HEK293 (cell line): ENCODE results near the gene SCAF11.

Experiments
- PRDM10 ChIP-seq: fragments of 450-650 bp; formaldehyde crosslinking; IDR thresholded peaks from 2 replicates; pipeline ENCODE4 v1.5.1; 2016; ENCODE audit warnings: missing biosample characterization, missing genetic modification characterization
- ZBTB11 ChIP-seq: fragments of 450-650 bp; formaldehyde crosslinking; conservative IDR thresholded peaks from 2 replicates; pipeline ENCODE4 v1.5.1; 2016; ENCODE audit warnings: low read depth, missing biosample characterization, missing genetic modification characterization
- ZNF658 ChIP-seq: fragments of 450-650 bp; formaldehyde crosslinking; IDR thresholded peaks from 2 replicates; pipeline ENCODE4; 2016; ENCODE audit warnings: missing biosample characterization, missing genetic modification characterization
- TF ChIP-seq, protein P1 (sequence below): fragments of 450-650 bp; formaldehyde crosslinking; IDR thresholded peaks from 2 replicates; pipeline ENCODE4 v1.5.1; 2016; ENCODE audit warnings: missing biosample characterization, missing genetic modification characterization

DNA sequence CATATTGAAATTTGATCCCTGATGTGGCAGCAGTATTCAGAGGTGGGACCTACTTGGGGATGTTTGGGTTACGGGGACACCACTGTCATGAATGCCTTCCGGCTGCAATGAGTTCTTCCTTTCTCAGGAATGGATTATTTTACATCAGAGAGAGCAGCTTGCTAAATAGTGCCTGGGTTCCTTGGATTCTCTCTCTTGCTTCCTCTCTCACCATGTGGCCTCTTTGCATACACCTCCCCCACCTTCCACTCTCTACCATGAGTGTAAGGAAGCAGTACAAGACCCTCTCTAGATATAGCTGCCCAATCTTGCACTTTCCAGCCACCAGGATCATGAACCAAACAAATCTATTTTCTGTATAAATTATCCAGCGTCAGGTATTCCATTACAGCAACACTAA is 15.4 kb upstream of the SCAF11 start:
- TF ChIP-seq, protein P1, sequence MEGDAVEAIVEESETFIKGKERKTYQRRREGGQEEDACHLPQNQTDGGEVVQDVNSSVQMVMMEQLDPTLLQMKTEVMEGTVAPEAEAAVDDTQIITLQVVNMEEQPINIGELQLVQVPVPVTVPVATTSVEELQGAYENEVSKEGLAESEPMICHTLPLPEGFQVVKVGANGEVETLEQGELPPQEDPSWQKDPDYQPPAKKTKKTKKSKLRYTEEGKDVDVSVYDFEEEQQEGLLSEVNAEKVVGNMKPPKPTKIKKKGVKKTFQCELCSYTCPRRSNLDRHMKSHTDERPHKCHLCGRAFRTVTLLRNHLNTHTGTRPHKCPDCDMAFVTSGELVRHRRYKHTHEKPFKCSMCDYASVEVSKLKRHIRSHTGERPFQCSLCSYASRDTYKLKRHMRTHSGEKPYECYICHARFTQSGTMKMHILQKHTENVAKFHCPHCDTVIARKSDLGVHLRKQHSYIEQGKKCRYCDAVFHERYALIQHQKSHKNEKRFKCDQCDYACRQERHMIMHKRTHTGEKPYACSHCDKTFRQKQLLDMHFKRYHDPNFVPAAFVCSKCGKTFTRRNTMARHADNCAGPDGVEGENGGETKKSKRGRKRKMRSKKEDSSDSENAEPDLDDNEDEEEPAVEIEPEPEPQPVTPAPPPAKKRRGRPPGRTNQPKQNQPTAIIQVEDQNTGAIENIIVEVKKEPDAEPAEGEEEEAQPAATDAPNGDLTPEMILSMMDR (tag by site-specific recombination), result no peak
- TF ChIP-seq ZBTB11 (no peak), ZNF658 (no peak), PRDM10 (tag by site-specific recombination) (no peak)
